D721Med (cell line): ENCODE measurements around the gene CD79B.
"Not testable (repeated sequence)": the region's sequence is repeated elsewhere in the genome, so short reads cannot be mapped to it uniquely, and the experiment has no call there.

Experiments used
- DNase-seq: peaks from one replicate; pipeline ENCODE4 v3.0.0; 2011; ENCODE audit warnings: low spot score; ENCODE audit not compliant: insufficient read length
- FAIRE-seq: peaks from 2 replicates; lab custom pipeline; 2011; peaks lifted over from hg19 to GRCh38; lab: Jason Lieb, UNC
- TF ChIP-seq, protein P1 (sequence below): IDR thresholded peaks from 2 replicates; pipeline ENCODE4 v1.5.1; 2012; ENCODE audit warnings: mild to moderate bottlenecking, control low read depth; ENCODE audit not compliant: insufficient read depth; ENCODE audit errors: missing control alignments

Gene CD79B

GRCh38 chr17:63916566-63917185, 15.5 kb downstream of the CD79B start:
- TF ChIP-seq, protein P1, sequence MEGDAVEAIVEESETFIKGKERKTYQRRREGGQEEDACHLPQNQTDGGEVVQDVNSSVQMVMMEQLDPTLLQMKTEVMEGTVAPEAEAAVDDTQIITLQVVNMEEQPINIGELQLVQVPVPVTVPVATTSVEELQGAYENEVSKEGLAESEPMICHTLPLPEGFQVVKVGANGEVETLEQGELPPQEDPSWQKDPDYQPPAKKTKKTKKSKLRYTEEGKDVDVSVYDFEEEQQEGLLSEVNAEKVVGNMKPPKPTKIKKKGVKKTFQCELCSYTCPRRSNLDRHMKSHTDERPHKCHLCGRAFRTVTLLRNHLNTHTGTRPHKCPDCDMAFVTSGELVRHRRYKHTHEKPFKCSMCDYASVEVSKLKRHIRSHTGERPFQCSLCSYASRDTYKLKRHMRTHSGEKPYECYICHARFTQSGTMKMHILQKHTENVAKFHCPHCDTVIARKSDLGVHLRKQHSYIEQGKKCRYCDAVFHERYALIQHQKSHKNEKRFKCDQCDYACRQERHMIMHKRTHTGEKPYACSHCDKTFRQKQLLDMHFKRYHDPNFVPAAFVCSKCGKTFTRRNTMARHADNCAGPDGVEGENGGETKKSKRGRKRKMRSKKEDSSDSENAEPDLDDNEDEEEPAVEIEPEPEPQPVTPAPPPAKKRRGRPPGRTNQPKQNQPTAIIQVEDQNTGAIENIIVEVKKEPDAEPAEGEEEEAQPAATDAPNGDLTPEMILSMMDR, result no peak
- no peak for FAIRE-seq

DNA sequence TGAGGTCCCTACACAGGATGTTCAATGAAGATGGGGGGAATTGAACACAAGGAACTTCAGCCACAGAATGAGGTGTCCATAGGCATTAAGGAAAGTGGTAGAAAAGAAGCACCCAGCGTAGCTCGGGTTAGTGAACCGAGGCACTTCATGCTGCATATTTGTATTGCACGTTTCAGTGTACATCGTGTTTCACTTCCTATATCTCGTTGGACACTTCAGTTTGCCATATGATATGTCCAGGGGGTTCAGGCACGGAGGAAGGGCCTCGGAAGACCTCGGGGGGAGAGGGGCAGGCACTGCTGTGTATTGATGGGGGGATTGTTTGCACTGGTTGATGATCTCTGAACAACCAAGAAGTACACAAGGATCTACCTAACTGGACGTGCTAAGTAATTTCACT, 16.4 kb downstream of the CD79B start:
- not testable (repeated sequence) for FAIRE-seq

More at GRCh38 chr17:63916566-63917185, 15.5 kb downstream of the CD79B start:
- no peak for DNase-seq

GRCh38 chr17:63914471-63914870, 17.7 kb downstream of the CD79B start:
- no peak for FAIRE-seq

More for the DNA sequence above, 16.4 kb downstream of the CD79B start:
- not testable (repeated sequence) for DNase-seq

DNA sequence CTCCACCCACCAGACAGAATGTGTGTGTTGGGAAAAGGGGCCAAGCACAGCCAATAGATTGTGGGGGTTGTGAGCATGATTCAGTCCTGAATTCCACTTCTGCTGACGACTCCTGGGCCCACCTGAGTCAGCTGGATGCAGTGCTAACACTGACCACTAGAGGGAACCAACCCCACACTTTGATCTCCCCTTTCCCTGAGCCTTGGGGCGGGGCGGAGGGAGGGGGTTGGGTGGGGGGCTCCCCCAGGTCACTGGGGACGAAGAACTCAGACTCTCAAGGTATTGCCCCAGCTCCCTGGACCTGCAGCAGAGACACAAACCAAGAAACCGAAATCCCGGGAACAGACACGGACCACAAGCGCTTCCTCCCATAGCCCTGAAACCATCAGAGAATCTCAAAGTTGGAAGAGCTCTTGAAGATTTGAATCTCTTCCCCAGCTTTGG, 20.5 kb downstream of the CD79B start:
- DNase-seq (no peak), FAIRE-seq (no peak)
- TF ChIP-seq, protein P1, result peak; percentile 75

More at GRCh38 chr17:63914471-63914870, 17.7 kb downstream of the CD79B start:
- TF ChIP-seq, protein P1, result no peak
- no peak for DNase-seq

- no peak for FAIRE-seq
Observed at GRCh38 chr17:63911041-63911635, 21.0 kb downstream of the CD79B start, which contains the start of gene CSHL1. Gene CSHL1, minus strand, starts transcription at chr17:63911258. Its CDS starts 62 bp downstream, at chr17:63911196.

DNA sequence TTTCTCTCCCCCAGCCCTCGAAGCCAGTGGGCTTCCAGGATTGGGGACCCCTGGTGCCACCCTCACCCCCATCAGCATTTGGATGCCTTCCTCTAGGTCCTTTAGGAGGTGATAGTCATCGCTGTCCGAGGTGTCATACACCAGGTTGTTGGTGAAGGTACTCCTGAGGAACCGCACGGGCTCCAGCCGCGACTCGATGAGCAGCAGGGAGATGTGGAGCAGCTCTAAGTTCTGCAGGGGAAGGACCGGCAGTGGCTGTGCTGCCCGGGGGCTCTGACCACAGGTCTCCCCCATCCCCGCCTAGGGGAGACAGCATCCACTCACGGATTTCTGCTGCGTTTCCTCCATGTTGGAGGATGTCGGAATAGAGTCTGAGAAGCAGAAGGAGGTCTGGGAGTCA, 22.0 kb downstream of the CD79B start:
- TF ChIP-seq, protein P1, result no peak
- FAIRE-seq (no peak), DNase-seq (no peak)

More at GRCh38 chr17:63911041-63911635, 21.0 kb downstream of the CD79B start, which contains the start of gene CSHL1:
- DNase-seq, result no peak
- TF ChIP-seq, protein P1, result no peak

DNA sequence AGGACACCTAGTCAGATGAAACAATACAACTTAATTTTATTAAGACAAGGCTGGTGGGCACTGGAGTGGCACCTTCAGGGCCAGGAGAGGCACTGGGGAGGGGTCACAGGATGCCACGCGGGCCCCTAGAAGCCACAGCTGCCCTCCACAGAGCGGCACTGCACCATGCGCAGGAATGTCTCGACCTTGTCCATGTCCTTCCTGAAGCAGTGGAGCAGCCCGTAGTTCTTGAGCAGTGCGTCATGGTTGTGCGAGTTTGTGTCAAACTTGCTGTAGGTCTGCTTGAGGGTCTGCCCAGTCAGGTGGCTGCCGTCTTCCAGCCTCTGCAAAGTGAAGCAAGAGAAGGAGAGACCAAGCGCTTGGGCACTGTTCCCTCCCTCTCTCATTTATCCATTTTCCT, 22.5 kb downstream of the CD79B start:
- not testable (repeated sequence) for DNase-seq, FAIRE-seq

DNA sequence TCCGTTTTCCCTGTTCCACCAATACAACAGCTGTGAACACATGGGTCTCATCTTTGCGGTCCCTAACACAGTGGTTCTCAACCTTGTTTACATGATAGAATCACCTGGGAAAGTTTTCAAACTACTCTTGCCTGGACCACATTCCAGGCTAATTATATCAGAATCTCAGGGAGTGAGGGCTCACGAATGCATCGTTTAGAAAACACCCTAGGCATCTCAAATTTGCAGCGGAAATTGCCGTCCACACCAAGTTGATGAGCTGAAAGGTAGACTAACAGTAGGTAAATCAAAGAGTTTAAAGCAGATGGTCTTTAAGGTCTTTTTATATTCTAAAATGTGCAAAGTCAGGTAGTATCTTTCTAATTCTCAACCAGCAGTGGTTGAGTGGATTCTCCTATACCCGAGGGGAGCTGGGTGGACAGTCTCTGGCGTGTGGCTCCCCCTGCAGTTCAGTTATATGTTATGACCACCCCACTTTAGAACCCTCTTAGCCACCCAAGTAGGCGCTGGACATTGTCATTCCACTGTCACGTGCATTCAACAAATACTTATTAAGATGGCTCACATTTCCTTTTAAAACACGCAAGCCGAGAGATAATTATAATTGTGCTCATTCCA, 24.9 kb downstream of the CD79B start:
- TF ChIP-seq, protein P1, result peak; percentile 45
- DNase-seq, FAIRE-seq: not testable (repeated sequence)

- not testable (repeated sequence) for DNase-seq, FAIRE-seq
Observed at GRCh38 chr17:63904796-63905195, 27.3 kb downstream of the CD79B start.
